ENCODE results near the gene INPP5A.

- TF ChIP-seq CTCF (conservative IDR thresholded peaks at IDR 0.05; ENCODE audit: low read length): no peak
- TF ChIP-seq EZH2phosphoT487 (IDR thresholded peaks at IDR 0.05; ENCODE audit: borderline replicate concordance): no peak
Observed at GRCh38 chr10:132755166-132755711, 217.7 kb downstream of the INPP5A start.

Measured in Loucy (cell line).